ENCODE data around the gene APPL2.

- TF ChIP-seq, protein P1, sequence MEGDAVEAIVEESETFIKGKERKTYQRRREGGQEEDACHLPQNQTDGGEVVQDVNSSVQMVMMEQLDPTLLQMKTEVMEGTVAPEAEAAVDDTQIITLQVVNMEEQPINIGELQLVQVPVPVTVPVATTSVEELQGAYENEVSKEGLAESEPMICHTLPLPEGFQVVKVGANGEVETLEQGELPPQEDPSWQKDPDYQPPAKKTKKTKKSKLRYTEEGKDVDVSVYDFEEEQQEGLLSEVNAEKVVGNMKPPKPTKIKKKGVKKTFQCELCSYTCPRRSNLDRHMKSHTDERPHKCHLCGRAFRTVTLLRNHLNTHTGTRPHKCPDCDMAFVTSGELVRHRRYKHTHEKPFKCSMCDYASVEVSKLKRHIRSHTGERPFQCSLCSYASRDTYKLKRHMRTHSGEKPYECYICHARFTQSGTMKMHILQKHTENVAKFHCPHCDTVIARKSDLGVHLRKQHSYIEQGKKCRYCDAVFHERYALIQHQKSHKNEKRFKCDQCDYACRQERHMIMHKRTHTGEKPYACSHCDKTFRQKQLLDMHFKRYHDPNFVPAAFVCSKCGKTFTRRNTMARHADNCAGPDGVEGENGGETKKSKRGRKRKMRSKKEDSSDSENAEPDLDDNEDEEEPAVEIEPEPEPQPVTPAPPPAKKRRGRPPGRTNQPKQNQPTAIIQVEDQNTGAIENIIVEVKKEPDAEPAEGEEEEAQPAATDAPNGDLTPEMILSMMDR (IDR thresholded peaks at IDR 0.05), result no peak
- TF ChIP-seq EZH2 (IDR thresholded peaks at IDR 0.05), result no peak
These were observed 93.7 kb downstream of the APPL2 start for GRCh38 chr12:105142259-105142658.

All from neural progenitor cell (in vitro differentiated cells).